Keratinocyte (primary cell): ENCODE measurements around the gene SMARCD3. TPM values are rescaled to one million over a fixed set of nuclear protein-coding genes. Genes with fewer than 3 reads are reported as not detected.

Source experiments
- DNase-seq: peaks from one replicate; pipeline ENCODE4 v3.0.0-alpha.2; 2011; ENCODE audit warnings: low read depth, missing footprints, low spot score
- FAIRE-seq: peaks from 2 replicates; lab custom pipeline; 2011; peaks lifted over from hg19 to GRCh38; lab: Jason Lieb, UNC
- H2AFZ ChIP-seq: 2 replicates; pipeline ENCODE4 v1.6.0; 2012; ENCODE audit warnings: low read length, control low read depth, inconsistent platforms; ENCODE audit not compliant: control insufficient read depth
- H3K27ac ChIP-seq: 2 replicates; pipeline ENCODE4 v1.5.1; 2011; ENCODE audit warnings: low read length; ENCODE audit not compliant: control insufficient read depth, insufficient read depth
- H3K27me3 ChIP-seq: 3 replicates; pipeline ENCODE4 v1.6.0; 2011; ENCODE audit warnings: low read length; ENCODE audit not compliant: control insufficient read depth, insufficient read depth; ENCODE audit errors: extremely low read depth
- H3K36me3 ChIP-seq, 2 experiments: 2 replicates in 1 of 2; 3 replicates in 1 of 2; pipeline ENCODE4 v1.5.1; 2011; ENCODE audit warnings: low read length in 2 of 2, mild to moderate bottlenecking in 1 of 2; ENCODE audit not compliant: control insufficient read depth in 2 of 2, insufficient read depth in 2 of 2; ENCODE audit errors: extremely low read depth in 1 of 2
- H3K4me1 ChIP-seq: 3 replicates; pipeline ENCODE4 v1.5.1; 2011; ENCODE audit warnings: low read length; ENCODE audit not compliant: control insufficient read depth, insufficient read depth; ENCODE audit errors: extremely low read depth
- H3K4me2 ChIP-seq: 3 replicates; pipeline ENCODE4 v1.6.0; 2011; ENCODE audit warnings: low read depth, low read length; ENCODE audit not compliant: control insufficient read depth, insufficient read depth; ENCODE audit errors: extremely low read depth
- H3K4me3 ChIP-seq, 3 experiments: fragments of 200-600 bp in 1 of 3; sonication (generic) in 1 of 3; 2 replicates in 2 of 3; 3 replicates in 1 of 3; pipeline ENCODE4 v1.5.1; 2011 to 2016; ENCODE audit warnings: low read length in 3 of 3, mild to moderate bottlenecking in 3 of 3, control low read depth in 2 of 3, inconsistent platforms in 1 of 3, low read depth in 1 of 3, mixed read lengths in 1 of 3, mixed run types in 1 of 3, moderate library complexity in 1 of 3; ENCODE audit not compliant: control insufficient read depth in 2 of 3, insufficient read depth in 2 of 3; ENCODE audit errors: extremely low read depth in 1 of 3
- H3K79me2 ChIP-seq: 2 replicates; pipeline ENCODE4 v1.6.0; 2012; ENCODE audit warnings: low read length; ENCODE audit not compliant: control insufficient read depth, insufficient read depth
- H3K9ac ChIP-seq: 3 replicates; pipeline ENCODE4 v1.6.0; 2011; ENCODE audit warnings: low read length; ENCODE audit not compliant: control insufficient read depth, insufficient read depth; ENCODE audit errors: extremely low read depth
- H3K9me1 ChIP-seq: 3 replicates; pipeline ENCODE4 v1.6.0; 2011; ENCODE audit warnings: low read length; ENCODE audit not compliant: control insufficient read depth, insufficient read depth; ENCODE audit errors: extremely low read depth
- H3K9me3 ChIP-seq: 2 replicates; pipeline ENCODE4 v1.5.1; 2012; ENCODE audit warnings: low read depth, low read length; ENCODE audit not compliant: control insufficient read depth
- H4K20me1 ChIP-seq: 3 replicates; pipeline ENCODE4 v1.6.0; 2011; ENCODE audit warnings: low read length; ENCODE audit not compliant: control insufficient read depth, insufficient read depth; ENCODE audit errors: extremely low read depth
- EZH2 ChIP-seq: IDR thresholded peaks from one replicate; pipeline ENCODE4 v1.6.1; 2012; ENCODE audit warnings: inconsistent platforms, mild to moderate bottlenecking, low read length, moderate library complexity
- dilution Hi-C: fragments of 300-500 bp; cut with MboI; formaldehyde crosslinking; loops from one replicate; pipeline ENCODE4 v1.7.0; 2020; ENCODE audit warnings: low sequenced_read_pairs; ENCODE audit not compliant: extremely low pct_ligation_motif_present
- polyA plus RNA-seq, 5 experiments: library from polyadenylated mRNA; depleted of rRNA in 3 of 5; stranded (reverse) in 3 of 5; stranded (forward) in 1 of 5; unstranded in 1 of 5; fragments of >200 nt; gene quantifications; 1 replicate in 1 of 5; 2 replicates in 3 of 5; 3 replicates in 1 of 5; pipeline versions ENCODE4 v1.2.1 to v1.2.3, GENCODE V29; 2011 to 2012; ENCODE audit warnings: missing spikeins in 2 of 5, low read depth in 1 of 5, low replicate concordance in 1 of 5
- TF ChIP-seq, protein P1 (sequence below), 3 experiments: IDR thresholded peaks in 1 of 3; conservative IDR thresholded peaks in 1 of 3; optimal IDR thresholded peaks in 1 of 3; 2 replicates in 2 of 3; 3 replicates in 1 of 3; pipeline versions ENCODE3 to v1.5.1; 2011; ENCODE audit warnings: low read length in 3 of 3, mild to moderate bottlenecking in 3 of 3, moderate library complexity in 2 of 3, control low read depth in 1 of 3, inconsistent platforms in 1 of 3; ENCODE audit not compliant: insufficient read depth in 2 of 3; ENCODE audit errors: extremely low read depth in 1 of 3

SMARCD3 gene
- polyA plus RNA-seq, 1 donor (not counting 4 experiments of a cell fraction or from before 2014, with no cell fraction given), result 3.0 TPM

GRCh38 chr7:151286148-151286547, 37.7 kb upstream of the SMARCD3 start:
- TF ChIP-seq EZH2, result no peak
- TF ChIP-seq, protein P1, sequence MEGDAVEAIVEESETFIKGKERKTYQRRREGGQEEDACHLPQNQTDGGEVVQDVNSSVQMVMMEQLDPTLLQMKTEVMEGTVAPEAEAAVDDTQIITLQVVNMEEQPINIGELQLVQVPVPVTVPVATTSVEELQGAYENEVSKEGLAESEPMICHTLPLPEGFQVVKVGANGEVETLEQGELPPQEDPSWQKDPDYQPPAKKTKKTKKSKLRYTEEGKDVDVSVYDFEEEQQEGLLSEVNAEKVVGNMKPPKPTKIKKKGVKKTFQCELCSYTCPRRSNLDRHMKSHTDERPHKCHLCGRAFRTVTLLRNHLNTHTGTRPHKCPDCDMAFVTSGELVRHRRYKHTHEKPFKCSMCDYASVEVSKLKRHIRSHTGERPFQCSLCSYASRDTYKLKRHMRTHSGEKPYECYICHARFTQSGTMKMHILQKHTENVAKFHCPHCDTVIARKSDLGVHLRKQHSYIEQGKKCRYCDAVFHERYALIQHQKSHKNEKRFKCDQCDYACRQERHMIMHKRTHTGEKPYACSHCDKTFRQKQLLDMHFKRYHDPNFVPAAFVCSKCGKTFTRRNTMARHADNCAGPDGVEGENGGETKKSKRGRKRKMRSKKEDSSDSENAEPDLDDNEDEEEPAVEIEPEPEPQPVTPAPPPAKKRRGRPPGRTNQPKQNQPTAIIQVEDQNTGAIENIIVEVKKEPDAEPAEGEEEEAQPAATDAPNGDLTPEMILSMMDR (optimal IDR thresholded peaks at IDR 0.05 in 1 of 3, IDR thresholded peaks at IDR 0.05 in 1 of 3, conservative IDR thresholded peaks at IDR 0.05 in 1 of 3; ENCODE audit: extremely low read depth in 1 of 3, insufficient read depth in 2 of 3, low read length in 3 of 3), result no peak
- Histone ChIP-seq H3K27ac (no peak overlapping the region), H3K4me1 (no peaks in the 10 kb centered on the region), H3K9ac (no peak overlapping the region), H3K9me3 (peaks cover 2% of the 10 kb centered on the region), H3K27me3 (no peaks in the 10 kb centered on the region), H3K4me2 (no peak overlapping the region), H3K79me2 (no peaks in the 10 kb centered on the region), H3K4me3 (no peak overlapping the region), H4K20me1 (no peaks in the 10 kb centered on the region), H2AFZ (no peak overlapping the region), H3K9me1 (no peaks in the 10 kb centered on the region), H3K36me3 (no peaks in the 10 kb centered on the region)
- DNase-seq (no peak), FAIRE-seq (no peak)
- dilution Hi-C loops, result no loop called here

DNA sequence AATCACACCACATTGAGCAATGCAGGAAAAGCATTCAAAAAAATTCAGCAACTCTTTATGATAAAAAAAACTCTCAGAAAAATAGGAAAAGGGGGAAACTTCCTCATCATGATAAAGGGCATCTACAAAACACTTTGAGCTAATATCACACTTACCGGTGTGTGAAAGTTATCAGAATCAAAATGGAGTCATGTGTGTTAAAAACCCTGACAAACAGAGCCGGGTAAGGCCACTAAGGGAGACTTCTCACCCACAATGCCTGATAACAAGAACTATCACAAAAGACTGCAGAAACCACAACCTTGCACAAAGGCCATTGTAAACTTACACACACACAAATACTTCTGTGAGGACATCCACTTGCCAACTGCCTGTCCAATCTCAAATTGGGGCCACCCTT, 34.8 kb upstream of the SMARCD3 start:
- H3K79me2 ChIP-seq, result no peaks in the 10 kb centered on the region
- H3K4me2 ChIP-seq, result no peak overlapping the region
- dilution Hi-C loops, result no loop called here
- no peak overlapping the region for H3K4me3 ChIP-seq
- FAIRE-seq, result no peak
- H3K9me1 ChIP-seq, result no peaks in the 10 kb centered on the region
- no peak overlapping the region for H3K9ac ChIP-seq
- peaks cover 6% of the 10 kb centered on the region for H3K27me3 ChIP-seq
- no peaks in the 10 kb centered on the region for H4K20me1 ChIP-seq
- no peak for TF ChIP-seq EZH2
- TF ChIP-seq, protein P1 (optimal IDR thresholded peaks at IDR 0.05 in 1 of 3, IDR thresholded peaks at IDR 0.05 in 1 of 3, conservative IDR thresholded peaks at IDR 0.05 in 1 of 3; ENCODE audit: extremely low read depth in 1 of 3, insufficient read depth in 2 of 3, low read length in 3 of 3), result no peak
- peaks cover 2% of the 10 kb centered on the region for H3K9me3 ChIP-seq
- no peaks in the 10 kb centered on the region for H3K4me1 ChIP-seq
- H2AFZ ChIP-seq, result no peak overlapping the region
- H3K27ac ChIP-seq, result no peak overlapping the region
- no peak for DNase-seq
- no peaks in the 10 kb centered on the region for H3K36me3 ChIP-seq
